AG09319 (cell line): Measurements from ENCODE around the gene SLC25A24.
"Not testable (repeated sequence)": the region's sequence is repeated elsewhere in the genome, so short reads cannot be mapped to it uniquely, and the experiment has no call there.

Experiments
- DNase-seq: peaks from one replicate; pipeline ENCODE4 v3.0.0-alpha.2; 2010; ENCODE audit warnings: low read depth; ENCODE audit errors: extremely low read depth
- TF ChIP-seq, protein P1 (sequence below): IDR thresholded peaks from 2 replicates; pipeline ENCODE4 v1.5.1; 2011; ENCODE audit warnings: low read depth, mild to moderate bottlenecking, inconsistent platforms, low read length, moderate library complexity

The SLC25A24 gene

DNA sequence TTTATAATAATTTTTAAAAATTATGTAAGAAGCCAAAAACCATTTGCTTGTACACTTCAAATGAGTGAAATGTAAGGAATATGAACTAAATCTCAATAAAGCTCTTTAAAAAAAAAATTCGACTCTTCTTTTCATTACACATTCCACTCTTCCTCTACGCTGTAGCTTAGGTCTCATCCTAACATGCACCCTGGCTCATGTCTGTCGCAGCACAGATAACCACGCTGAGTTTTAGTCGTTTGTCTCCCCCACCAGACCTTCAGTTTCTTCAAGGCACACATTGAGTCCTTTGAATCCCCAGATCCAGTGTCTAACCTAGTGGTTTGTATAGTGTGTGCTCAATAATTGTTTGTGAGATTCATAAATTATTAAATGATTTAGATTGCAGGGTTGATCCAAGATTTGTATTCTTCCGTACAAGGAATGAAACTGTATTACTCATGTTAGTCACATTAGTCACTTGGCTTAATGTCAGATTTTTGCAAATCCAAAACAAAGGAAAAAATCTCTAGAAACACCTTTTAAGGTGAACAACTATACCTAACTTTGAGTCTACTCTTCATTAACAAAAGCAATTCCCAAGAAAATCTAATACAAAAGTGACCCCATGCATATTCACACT is 57.3 kb downstream of the SLC25A24 start:
- no peak for DNase-seq
- TF ChIP-seq, protein P1, sequence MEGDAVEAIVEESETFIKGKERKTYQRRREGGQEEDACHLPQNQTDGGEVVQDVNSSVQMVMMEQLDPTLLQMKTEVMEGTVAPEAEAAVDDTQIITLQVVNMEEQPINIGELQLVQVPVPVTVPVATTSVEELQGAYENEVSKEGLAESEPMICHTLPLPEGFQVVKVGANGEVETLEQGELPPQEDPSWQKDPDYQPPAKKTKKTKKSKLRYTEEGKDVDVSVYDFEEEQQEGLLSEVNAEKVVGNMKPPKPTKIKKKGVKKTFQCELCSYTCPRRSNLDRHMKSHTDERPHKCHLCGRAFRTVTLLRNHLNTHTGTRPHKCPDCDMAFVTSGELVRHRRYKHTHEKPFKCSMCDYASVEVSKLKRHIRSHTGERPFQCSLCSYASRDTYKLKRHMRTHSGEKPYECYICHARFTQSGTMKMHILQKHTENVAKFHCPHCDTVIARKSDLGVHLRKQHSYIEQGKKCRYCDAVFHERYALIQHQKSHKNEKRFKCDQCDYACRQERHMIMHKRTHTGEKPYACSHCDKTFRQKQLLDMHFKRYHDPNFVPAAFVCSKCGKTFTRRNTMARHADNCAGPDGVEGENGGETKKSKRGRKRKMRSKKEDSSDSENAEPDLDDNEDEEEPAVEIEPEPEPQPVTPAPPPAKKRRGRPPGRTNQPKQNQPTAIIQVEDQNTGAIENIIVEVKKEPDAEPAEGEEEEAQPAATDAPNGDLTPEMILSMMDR, result no peak

DNA sequence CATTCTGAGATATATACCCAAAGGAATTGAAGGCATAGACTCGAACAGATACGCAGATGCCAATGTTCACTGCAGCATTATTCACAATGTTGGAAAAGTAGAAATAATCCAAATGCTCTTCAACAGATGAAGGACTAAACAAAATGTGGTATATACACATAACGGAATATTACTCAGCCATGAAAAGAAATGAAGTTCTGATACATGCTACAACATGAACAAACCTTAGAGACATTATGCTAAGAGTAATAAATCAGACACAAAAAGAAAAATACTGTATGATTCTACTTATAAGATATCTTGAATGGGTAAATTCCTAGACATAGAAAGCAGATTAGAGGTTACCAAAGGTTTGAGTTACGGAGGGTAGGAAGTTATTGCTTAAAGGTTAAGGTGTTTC is 57.9 kb downstream of the SLC25A24 start:
- TF ChIP-seq, protein P1, result no peak
- DNase-seq, result no peak

DNA sequence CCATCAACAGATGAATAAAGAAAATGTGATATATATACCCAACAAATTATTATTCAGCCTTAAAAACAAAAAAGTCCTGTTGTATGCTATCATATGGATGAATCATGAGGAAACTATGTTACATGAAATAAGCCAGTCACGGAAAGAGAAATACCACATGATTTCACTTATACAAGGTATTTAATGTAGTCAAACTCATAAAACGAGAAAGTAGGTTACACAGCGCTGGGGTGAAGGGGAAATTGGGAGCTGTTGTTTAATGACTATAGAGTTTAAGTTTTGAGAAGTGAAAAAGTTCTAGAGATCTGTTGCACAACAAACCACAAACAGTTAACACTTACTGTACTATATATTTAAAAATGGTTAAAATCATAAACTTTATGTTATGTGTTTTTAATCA is 58.5 kb downstream of the SLC25A24 start:
- TF ChIP-seq, protein P1, result no peak
- no peak for DNase-seq

DNA sequence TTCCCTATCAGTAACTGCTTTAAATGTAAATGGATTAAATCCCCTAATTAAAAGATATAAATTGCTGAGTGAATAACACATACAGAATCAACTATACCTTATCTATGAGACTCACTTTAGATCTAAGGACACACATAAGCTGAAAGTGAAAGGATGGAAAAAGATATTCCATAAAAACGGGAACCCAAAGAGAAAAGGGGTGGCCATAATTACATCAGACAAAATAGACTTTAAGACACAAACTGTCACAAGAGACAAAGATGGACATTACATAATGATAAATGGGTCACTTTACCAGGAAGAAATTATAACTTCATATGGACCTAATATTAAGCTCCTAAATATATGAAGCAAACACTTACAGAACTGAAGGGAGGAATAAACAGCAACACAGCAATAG is 59.2 kb downstream of the SLC25A24 start:
- DNase-seq, result no peak
- TF ChIP-seq, protein P1, result no peak

DNA sequence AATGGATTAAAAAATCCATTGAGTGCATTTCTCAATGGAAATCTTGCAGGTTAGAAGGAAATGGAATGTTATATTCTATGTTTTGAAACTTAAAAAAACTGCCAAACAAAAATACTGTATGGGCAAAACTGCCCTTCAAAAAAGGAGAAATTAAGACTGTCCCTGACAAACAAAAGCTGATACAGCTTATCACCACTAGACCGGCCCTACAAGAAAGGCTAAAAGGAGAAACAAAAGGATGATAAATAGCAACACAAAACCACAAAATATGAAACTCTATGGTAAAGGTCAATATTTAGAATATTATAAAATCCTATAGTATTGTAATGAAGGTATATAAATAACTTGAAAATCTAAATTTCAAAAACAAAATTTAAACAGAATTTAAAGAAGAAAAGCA is 60.0 kb downstream of the SLC25A24 start:
- DNase-seq, result no peak
- TF ChIP-seq, protein P1, result no peak

DNA sequence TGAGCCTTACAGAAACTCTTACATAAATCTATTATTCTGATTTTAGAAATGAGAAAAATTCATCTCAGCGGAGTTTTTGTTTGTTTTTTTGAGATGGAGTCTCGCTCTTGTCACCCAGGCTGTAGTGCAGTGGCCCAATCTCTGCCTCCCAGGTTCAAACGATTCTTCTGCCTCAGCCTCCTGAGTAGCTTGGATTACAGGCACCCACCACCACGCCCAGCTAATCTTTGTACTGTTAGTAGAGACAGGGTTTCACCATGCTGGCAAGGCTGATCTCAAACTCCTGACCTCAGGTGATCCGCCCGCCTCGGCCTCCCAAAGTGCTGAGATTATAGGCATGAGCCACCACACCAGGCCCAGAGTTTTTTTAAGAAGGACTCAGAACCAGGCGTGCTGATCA is 60.6 kb downstream of the SLC25A24 start:
- DNase-seq, result not testable (repeated sequence)

DNA sequence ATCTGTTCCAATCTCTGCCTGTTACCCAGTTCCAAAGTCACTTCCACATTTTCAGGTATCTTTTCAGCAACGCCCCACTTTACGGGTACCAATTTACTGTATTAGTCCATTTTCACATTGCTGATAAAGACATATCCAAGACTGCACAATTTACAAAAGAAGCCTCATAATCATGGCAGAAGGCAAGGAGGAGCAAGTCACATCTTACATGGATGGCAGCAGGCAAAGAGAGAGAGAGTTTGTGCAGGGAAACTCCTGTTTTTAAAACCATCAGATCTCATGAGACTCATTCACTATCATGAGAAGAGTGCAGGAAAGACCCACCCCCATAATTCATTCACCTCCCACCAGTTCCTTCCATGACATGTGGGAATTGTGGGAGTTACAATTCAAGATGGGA is 67.0 kb downstream of the SLC25A24 start:
- DNase-seq, result not testable (repeated sequence)

DNA sequence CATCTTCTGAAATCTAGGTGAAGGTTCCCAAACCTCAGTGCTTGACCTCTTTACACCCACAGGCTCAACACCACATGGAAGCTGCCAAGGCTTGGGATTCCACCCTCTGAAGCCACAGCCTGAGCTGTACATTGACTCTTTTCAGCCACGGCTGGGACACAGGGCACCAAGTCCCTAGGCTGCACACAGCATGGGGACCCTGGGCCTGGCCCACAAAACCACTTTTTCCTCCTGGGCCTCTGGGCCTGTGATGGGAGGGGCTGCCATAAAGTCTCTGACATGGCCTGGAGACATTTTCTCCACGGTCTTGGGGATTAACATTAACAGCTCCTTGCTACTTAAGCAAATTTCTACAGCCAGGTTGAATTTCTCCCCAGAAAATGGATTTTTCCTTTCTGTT is 67.8 kb downstream of the SLC25A24 start:
- DNase-seq, result not testable (repeated sequence)

DNA sequence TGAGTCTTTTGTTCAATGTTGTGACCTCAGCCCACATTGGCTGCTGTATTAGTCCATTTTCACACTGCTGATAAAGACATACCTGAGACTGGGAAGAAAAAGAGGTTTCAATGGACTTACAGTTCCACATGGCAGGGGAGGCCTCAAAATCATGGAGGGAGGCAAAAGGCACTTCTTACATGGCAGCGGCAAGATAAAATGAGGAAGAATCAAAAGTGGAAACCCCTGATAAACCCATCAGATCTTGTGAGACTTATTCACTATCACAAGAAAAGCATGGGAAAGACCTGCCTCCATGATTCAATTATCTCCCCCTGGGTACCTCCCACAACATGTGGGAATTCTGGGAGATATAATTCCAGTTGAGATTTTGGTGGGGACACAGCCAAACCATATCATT is 68.9 kb downstream of the SLC25A24 start:
- not testable (repeated sequence) for DNase-seq

DNA sequence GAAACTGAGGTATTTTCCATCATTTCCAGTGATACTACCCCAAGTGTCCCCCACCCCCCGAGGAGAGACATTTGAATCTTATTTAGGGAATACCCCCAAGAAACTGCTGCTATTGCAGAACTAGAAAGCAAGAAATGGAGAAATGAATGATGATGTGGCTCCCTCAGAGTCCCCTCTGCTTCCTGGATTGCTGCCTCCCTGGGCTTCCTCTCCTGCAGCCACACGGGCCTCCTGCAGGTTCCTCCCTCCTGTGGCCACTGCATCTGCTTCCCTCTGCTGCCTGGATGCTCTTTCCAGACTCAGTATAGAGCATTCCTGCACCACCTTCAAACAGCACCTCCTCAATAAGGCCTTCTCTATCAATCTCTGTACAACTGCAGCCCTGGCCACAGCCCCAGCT is 69.3 kb downstream of the SLC25A24 start:
- DNase-seq, result no peak
- TF ChIP-seq, protein P1, result no peak
